ENCODE data around the gene RAD23A.
A peak's percentile ranks its signal among the peaks of the same experiment; 100 is the strongest.
"Not testable (repeated sequence)": the region's sequence is repeated elsewhere in the genome, so short reads cannot be mapped to it uniquely, and the experiment has no call there.

RAD23A gene

DNA sequence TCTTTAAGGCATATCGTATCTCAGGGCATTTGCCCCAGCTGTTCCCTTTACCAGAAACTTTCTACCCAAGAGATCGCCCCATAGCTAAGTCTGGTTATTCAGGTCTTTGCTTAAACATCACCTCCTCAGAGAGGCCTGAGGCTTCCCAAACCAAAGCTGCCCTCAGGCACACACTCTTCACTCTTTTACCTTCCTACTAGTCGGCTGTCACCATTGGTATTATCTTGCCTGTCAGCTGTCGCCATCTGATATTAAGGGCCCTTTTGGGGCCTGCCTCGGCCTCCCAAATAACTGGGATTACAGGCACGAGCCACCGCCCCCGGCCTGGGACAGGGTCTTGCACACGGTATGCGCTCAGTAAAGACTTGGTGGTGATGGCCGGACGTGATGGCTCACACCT lies 10.3 kb downstream of the RAD23A start:
- peak in 1 of 2 experiments; percentile 70 for DNase-seq
- TF ChIP-seq GATA1 (IDR thresholded peaks at IDR 0.05; ENCODE audit: low read depth, low read length) (no peak), POLR2A (IDR thresholded peaks at IDR 0.05; ENCODE audit: low read length) (no peak)

DNA sequence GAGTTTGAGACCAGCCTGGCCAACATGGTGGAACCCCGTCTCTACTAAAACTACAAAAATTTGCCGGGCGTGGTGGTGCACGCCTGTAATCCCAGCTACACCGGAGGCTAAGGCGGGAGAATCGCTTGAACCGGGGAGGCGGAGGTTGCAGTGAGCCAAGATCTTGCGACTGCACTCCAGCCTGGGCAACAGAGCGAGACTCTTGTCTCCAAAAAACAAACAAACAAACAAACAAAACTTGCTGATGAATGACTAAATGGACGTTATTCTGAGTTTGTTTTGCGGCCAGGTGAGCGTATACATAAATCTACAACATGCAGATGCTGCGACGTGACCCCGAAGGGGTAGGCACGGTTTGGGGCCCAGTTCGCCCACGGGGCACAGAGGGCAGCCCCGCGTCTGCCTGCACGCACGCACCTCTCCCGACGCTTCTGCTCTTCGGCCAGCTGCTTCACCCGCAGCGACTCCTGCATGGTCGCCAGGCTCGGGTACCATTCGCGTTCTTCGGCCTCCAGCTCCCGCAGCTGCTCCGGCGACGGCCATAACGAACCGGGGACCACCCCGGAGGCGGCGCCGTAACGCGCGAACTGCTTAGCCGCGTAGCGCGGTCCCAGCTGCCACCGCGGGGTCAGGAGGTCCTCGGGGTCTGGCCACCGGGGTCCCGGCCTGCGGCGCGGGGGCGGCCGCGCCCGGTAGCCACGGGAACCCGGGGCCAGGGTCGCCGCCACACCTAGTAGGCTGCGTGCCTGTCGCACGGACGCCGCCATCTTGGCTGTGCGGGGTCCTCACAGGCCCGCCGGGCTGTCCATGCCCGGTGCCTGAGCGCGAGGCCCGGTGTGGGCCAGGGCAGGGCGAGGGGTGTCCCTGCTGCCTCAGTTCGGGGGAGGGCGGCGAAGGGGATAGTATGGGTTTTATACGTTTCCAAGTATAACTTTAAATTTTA lies 11.1 kb downstream of the RAD23A start, which contains the start of gene GADD45GIP1:
Gene GADD45GIP1 (minus strand): TSS at position 778 of the 943 bp plus-strand sequence. CDS start 11 bp downstream, at position 767.
- TF ChIP-seq GATA1 (IDR thresholded peaks at IDR 0.05; ENCODE audit: low read depth, low read length) (no peak), POLR2A (IDR thresholded peaks at IDR 0.05; ENCODE audit: low read length) (peak; percentile 82)
- DNase-seq = peak; percentile 88 to 89

DNA sequence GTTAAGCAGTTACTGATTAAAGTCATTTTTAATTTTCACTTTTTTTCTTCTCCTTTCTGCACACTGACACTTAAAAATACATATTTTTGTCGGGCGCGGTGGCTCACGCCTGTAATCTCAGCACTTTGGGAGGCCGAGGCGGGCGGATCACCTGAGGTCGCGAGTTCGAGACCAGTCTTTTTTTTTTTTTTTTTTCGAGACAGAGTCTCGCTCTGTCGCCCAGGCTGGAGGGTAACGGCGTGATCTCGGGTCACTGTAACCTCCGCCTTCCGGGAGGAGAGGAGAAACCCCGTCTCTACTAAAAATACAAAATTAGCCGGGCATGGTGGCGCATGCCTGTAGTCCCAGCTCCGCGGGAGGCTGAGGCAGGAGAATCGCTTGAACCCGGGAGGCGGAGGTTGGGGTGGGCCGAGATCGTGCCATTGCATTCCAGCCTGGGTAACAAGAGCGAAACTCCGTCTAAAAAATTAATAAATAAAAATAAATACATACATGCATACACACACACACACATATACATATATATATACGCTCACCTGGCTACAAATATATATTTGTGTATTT lies 11.8 kb downstream of the RAD23A start:
- not testable (repeated sequence) for DNase-seq

DNA sequence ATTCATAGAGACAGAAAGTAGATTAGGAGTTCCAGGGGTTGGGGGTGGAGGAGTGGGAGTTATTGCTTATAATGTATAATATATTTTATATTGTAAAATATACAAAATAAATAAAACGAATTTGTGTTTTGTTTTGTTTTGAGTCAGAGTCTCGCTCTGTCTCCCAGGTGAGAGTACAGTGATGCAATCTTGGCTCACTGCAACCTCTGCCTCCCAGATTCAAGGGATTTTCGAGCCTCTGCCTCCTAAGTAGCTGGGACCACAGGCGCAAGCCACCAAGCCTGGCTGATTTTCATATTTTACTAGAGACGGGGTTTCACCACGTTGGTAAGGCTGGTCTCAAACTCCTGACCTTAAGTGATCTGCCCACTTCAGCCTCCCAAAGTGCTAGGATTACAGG lies 13.8 kb downstream of the RAD23A start:
- TF ChIP-seq POLR2A (IDR thresholded peaks at IDR 0.05; ENCODE audit: low read length) (no peak), GATA1 (IDR thresholded peaks at IDR 0.05; ENCODE audit: low read depth, low read length) (no peak)
- no peak for DNase-seq

DNA sequence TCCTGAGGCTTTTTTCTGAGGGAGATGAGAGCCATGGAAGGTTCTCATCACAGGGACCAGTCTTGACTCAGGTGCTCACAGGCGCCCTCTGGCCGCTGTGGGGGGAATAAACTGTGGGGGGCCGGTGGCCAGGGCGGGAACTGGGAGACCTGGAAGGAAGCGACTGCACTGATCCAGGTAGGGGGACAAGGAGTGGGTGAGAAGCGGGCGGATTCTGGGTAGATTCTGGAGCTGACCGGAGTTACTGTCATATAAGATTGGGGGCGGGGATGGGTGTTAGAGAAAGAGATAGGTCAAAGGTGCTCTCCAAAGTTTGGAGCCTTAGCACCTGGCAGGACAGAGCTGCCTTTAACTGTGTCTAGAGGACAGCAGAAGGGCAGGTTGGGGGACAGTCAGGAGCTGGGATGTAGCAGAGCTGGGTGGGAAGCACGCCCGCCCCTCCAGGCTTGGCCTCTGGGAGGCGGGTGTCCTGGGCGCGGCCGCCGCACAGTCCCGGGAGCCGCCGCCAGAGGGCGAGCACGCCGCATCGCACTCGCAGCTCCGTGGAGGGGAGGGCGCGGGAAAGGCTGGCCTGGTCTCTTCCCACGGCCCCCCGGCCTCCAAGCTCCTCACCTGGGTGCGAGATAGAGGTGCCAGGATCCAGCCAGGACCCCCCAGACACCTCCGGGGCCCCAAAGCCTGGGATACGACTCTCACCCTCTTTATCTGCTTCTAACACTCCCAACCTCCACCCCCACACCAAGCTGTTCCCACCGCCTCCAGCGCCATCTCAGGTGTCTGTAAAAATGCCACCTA lies 19.6 kb downstream of the RAD23A start:
- TF ChIP-seq POLR2A (IDR thresholded peaks at IDR 0.05; ENCODE audit: low read length) = no peak
- no peak for TF ChIP-seq GATA1 (IDR thresholded peaks at IDR 0.05; ENCODE audit: low read depth, low read length)
- DNase-seq = peak; percentile 85 to 93

DNA sequence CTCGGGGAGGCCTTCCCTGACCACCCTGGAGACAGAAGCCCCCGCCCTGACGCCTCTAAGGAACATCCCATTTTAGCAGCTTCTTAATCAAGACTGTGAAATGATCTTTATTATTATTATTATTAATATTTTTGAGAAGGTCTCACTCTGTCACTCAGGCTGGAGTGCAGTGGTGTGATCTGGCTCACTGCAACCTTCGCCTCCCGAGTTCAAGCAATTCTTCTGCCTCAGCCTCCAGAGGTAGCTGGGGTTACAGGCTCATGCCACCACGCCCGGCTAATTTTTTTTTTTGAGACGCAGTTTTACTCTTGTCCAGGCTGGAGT lies 20.1 kb downstream of the RAD23A start:
- no peak for DNase-seq
- TF ChIP-seq POLR2A (IDR thresholded peaks at IDR 0.05; ENCODE audit: low read length) = no peak
- TF ChIP-seq GATA1 (IDR thresholded peaks at IDR 0.05; ENCODE audit: low read depth, low read length) = no peak

DNA sequence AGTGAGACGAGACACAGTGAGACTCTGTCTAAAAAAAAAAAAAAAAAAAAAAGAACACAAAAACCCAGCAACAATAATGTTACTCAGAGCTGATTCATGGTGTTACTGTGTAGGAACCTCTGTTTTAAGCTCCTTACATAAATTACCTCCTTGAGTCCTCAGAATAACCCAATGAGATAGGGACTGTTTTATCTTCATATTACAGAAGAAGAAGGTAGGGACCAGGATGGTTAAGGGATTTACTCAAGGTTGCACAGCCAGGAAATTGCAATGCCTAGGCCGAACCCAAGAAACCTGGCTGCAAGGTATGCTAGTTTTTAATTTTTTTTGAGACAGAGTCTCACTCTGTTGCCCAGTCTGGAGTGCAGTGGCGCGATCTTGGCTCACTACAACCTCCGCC lies 22.2 kb downstream of the RAD23A start:
- no peak for DNase-seq
- TF ChIP-seq GATA1 (IDR thresholded peaks at IDR 0.05; ENCODE audit: low read depth, low read length) (no peak), POLR2A (IDR thresholded peaks at IDR 0.05; ENCODE audit: low read length) (no peak)

DNA sequence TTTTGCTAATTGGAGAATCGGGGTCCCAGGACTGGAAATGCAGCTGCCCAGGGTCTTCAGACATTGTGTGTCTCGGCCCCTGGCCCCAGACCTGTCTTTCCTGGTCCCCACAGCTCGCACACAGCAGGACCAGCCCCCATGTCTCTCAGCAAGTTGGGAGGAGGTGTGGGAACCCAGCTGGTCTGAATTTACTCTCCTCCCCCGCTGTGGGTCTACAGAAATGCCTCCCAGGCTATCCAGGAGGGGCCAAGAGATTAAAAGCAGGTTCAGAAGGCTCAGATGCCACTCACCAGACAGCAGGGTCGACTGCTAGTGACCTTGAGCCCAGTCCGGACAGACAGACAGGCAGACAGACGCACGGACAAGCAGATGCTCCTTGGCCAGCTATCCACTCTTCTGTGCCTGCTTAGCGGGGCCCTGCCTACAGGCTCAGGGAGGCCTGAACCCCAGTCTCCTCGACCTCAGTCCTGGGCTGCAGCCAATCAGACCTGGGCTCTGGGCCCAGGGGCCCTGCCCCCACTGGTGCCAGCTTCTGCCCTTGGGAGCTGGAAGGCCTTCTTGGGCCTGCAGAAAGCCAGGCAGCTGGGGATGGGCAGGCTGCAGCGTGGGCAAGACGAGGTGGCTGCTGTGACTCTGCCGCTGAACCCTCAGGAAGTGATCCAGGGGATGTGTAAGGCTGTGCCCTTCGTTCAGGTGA lies 23.8 kb downstream of the RAD23A start, which contains the start of gene DAND5:
Gene DAND5 (plus strand): TSS at position 285 of the 697 bp plus-strand sequence. CDS start 85 bp downstream, at position 370.
- TF ChIP-seq POLR2A (IDR thresholded peaks at IDR 0.05; ENCODE audit: low read length) (no peak), GATA1 (IDR thresholded peaks at IDR 0.05; ENCODE audit: low read depth, low read length) (no peak)
- peak in 1 of 2 experiments; percentile 40 for DNase-seq

DNA sequence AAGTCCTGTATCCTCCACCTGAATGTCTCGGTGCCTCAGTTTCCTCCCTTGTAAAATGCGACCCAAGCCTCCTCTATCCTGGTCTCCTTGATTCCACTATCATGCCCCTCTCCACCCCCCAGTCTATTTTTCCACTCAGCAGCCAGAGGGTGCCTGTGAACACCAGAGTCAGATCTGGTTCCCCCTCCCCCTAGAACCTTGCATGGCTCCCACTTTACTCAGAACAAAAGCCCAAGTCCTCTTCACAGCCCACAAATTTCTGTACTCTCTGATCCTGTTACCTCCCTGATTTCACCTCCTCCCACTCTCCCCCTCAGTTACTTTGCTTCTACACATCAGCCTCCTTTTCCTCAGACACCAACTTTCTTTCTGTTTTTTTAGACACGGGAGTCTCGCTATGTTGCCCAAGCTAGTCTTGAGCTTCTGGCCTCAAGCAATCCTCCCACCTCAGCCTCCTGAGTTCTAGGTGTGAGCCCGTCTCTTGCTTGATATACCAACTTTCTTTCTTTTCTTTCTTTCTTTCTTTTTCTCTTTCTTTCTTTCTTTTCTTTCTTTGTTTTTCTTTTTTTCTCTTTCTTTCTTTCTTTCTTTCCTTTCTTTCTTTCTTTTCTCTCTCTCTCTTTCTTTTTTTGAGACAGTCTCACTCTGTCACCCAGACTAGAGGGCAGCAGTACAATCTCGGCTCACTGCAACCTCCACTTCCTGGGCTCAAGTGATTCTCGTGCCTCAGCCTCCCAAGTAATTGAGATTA lies 24.6 kb downstream of the RAD23A start:
- TF ChIP-seq POLR2A (IDR thresholded peaks at IDR 0.05; ENCODE audit: low read length) (no peak), GATA1 (IDR thresholded peaks at IDR 0.05; ENCODE audit: low read depth, low read length) (no peak)
- DNase-seq = no peak

DNA sequence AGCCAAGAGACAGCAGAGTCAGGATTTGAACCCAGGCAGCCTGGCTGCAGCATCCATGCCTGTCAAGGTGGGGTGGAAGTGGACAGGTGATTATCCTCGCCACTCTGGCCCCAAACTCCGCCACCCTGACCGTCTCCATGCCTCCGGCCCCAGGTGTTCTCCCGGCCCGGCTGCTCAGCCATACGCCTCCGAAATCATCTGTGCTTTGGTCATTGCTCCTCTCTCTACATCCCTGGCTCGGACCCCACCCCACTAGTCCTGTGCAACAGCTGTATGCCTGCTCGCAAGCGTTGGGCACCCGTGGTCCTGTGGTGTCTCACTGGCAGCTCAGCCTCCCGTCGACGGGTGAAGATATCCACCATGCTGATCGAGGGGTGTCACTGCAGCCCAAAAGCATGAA lies 27.6 kb downstream of the RAD23A start:
- TF ChIP-seq POLR2A (IDR thresholded peaks at IDR 0.05; ENCODE audit: low read length) (no peak), GATA1 (IDR thresholded peaks at IDR 0.05; ENCODE audit: low read depth, low read length) (no peak)
- no peak for DNase-seq

DNA sequence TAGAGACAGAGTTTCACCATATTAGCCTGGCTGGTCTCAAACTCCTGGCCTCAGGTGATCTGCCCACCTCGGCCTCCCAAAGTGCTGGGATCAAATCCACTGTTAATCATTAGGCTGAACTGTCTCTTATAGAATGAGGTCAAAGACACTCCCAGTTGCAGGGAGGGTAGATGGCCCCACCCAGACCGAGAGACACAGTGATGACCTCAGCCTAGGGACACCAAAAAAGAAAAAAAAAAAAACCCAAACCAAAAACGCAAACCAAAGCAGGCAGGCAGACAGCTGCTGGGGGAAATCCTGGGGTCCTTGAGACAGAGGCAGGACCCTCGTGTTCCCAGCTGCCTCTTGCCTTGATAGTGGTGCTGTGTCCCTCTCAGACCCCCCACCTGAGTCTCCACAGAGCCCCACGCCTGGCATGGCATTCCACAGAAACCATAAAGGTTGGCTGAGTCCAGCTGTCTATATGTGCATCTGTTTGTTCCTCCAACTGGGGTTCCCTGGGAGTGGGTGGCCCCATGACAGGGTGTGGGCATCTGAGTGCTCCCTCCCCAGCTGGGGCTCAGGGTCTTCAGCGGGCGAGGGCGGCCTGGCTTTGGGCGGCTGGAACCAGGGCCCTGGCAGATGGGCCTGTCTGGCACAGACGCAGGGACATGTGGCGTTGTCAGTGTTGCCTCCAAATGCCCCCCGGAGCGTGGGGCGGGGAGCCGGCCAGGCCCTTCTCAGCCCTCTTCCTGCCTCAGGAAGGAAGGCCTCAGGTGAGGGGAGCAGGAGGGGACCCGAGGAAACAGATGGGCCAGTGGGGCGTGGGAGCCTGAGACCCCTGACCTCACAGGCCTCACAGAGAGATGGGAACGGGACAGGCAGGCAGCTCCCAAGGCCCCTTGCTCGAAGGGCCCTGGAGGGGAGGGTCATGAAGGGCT lies 28.9 kb downstream of the RAD23A start:
- peak; percentile 74 to 83 for DNase-seq
- TF ChIP-seq POLR2A (IDR thresholded peaks at IDR 0.05; ENCODE audit: low read length) (no peak), GATA1 (IDR thresholded peaks at IDR 0.05; ENCODE audit: low read depth, low read length) (no peak)

DNA sequence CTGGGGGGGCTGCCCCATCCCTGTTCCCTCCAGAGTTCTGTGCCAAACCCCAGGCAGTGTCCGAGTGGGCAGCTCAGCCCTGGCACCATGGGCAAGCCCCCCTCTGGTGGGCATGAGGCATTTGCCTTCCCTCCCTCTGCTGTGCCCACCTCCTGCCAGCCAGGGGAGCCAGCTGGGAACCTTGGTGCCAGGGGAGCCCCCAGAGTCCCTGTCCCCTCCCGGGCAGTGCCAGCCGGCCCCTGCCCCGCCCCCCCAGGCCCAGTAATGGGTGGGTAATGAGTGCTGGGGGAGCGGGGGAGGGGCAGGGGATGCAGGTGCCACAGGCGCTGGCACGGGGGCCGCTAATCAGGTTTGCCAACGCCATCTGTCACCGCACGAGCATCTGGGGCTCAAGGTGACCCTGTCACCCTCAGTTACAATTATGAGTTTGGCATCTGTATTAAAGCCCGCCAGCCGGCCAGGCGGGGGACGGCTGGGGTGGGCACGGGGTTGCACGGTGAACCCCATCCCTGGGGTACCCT lies 29.6 kb downstream of the RAD23A start:
- DNase-seq = no peak
- TF ChIP-seq POLR2A (IDR thresholded peaks at IDR 0.05; ENCODE audit: low read length) (no peak), GATA1 (IDR thresholded peaks at IDR 0.05; ENCODE audit: low read depth, low read length) (no peak)

DNA sequence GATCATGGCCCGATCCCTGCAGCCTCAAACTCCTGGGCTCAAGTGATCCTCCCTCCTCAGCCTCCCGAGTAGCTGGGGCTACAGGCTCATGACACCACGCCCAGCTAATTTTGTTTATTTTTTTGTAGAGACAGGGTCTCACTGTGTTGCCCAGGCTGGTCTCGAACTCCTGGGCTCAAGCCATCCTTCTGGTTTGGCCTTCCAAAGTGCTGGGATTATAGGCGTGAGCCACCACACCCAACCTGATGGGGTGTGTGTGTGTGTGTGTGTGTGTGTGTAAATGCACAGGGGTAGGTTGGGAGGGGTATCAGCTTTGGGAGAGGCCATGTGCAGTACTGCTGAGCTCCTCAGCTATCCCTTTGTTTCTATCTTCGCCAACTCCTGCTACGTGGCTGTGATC lies 30.4 kb downstream of the RAD23A start:
- not testable (repeated sequence) for DNase-seq
